BJ (cell line): ENCODE data around the gene JHY. TPM values are rescaled to one million over a fixed set of nuclear protein-coding genes. Genes with fewer than 3 reads are reported as not detected.

ENCODE experiments used
- CTCF ChIA-PET: fragments of 350-600 bp; formaldehyde crosslinking; extraction: SDS; loops from one replicate; lab custom pipeline; 2021; ENCODE audit warnings: antibody characterized with exemption, inconsistent platforms; lab: Yijun Ruan, JAX
- POLR2A ChIA-PET: fragments of 300-600 bp; sonication (Branson Sonifier 250); formaldehyde crosslinking; extraction: SDS; loops from one replicate; lab custom pipeline; 2021; ENCODE audit warnings: antibody characterized with exemption; lab: Charles Lee
- DNase-seq: peaks from one replicate; pipeline ENCODE4 v3.0.0-alpha.2; 2011; ENCODE audit warnings: low read depth
- H3K27me3 ChIP-seq: 2 replicates; pipeline ENCODE4 v1.6.0; 2011; ENCODE audit warnings: low read length; ENCODE audit not compliant: control insufficient read depth, insufficient read depth
- H3K36me3 ChIP-seq: 2 replicates; pipeline ENCODE4 v1.5.1; 2011; ENCODE audit warnings: low read length; ENCODE audit not compliant: control insufficient read depth, insufficient read depth
- H3K4me3 ChIP-seq: 2 replicates; pipeline ENCODE4 v1.5.1; 2011; ENCODE audit warnings: low read depth, mild to moderate bottlenecking, control low read depth, low read length
- CTCF ChIP-seq: IDR thresholded peaks from 2 replicates; pipeline ENCODE4 v1.5.1; 2011; ENCODE audit warnings: low read depth, mild to moderate bottlenecking, control low read depth, inconsistent platforms, low read length, moderate library complexity; ENCODE audit not compliant: insufficient read depth
- polyA plus RNA-seq: library from polyadenylated mRNA; depleted of rRNA; stranded (reverse); fragments of >200 nt; gene quantifications from 2 replicates; pipeline ENCODE4 v1.2.3, GENCODE V29; 2011

Gene JHY
- polyA plus RNA-seq, 1 experiment = 4.4 TPM

- ChIA-PET CTCF (interaction anchor here (0.6 to 7.9 kb wide), 9 partner anchors 11 to 223 kb away, joined by 3 to 114 read pairs (median 13); no protein-coding TSS in a partner anchor), POLR2A (interaction anchor here (0.6 kb wide), 1 partner anchor 133 kb away, joined by 4 read pairs; no protein-coding TSS in a partner anchor)
- no peak for TF ChIP-seq CTCF
- no peak for DNase-seq
- Histone ChIP-seq H3K4me3 (no peak overlapping the region), H3K27me3 (no peaks in the 10 kb centered on the region), H3K36me3 (no peaks in the 10 kb centered on the region)
Measured at GRCh38 chr11:122851366-122851966, 31.1 kb upstream of the JHY start.

GRCh38 chr11:122852074-122852795 lies 30.3 kb upstream of the JHY start:
- no peak for DNase-seq
- Histone ChIP-seq H3K36me3 (no peaks in the 10 kb centered on the region), H3K27me3 (no peaks in the 10 kb centered on the region), H3K4me3 (no peak overlapping the region)
- POLR2A ChIA-PET = interaction anchor here (0.9 kb wide), 1 partner anchor 210 kb away, joined by 3 read pairs; no protein-coding TSS in a partner anchor
- CTCF ChIA-PET = interaction anchor here (0.6 to 7.9 kb wide), 22 partner anchors 8 to 271 kb away, joined by 3 to 114 read pairs (median 8); partner anchors contain the start of gene UBASH3B
- no peak for TF ChIP-seq CTCF

- no peak for DNase-seq
- Histone ChIP-seq H3K36me3 (no peaks in the 10 kb centered on the region), H3K27me3 (no peaks in the 10 kb centered on the region), H3K4me3 (no peak overlapping the region)
- POLR2A ChIA-PET = interaction anchor here (0.9 kb wide), 1 partner anchor 210 kb away, joined by 3 read pairs; no protein-coding TSS in a partner anchor
- CTCF ChIA-PET = interaction anchor here (0.6 to 7.9 kb wide), 24 partner anchors 8 to 271 kb away, joined by 3 to 114 read pairs (median 7); partner anchors contain the start of gene UBASH3B
- TF ChIP-seq CTCF = no peak
Measured at GRCh38 chr11:122852796-122853160, 29.8 kb upstream of the JHY start.

GRCh38 chr11:122853261-122853660 lies 29.3 kb upstream of the JHY start:
- CTCF ChIA-PET = interaction anchor here (0.8 to 7.9 kb wide), 28 partner anchors 9 to 272 kb away, joined by 3 to 114 read pairs (median 6); partner anchors contain the start of gene UBASH3B
- H3K4me3 ChIP-seq = no peak overlapping the region
- no peak for DNase-seq
- no peak for TF ChIP-seq CTCF
- POLR2A ChIA-PET = no interaction called here
- H3K36me3 ChIP-seq = no peaks in the 10 kb centered on the region
- no peaks in the 10 kb centered on the region for H3K27me3 ChIP-seq

GRCh38 chr11:122853971-122854446 lies 28.6 kb upstream of the JHY start:
- Histone ChIP-seq H3K4me3 (no peak overlapping the region), H3K36me3 (no peaks in the 10 kb centered on the region), H3K27me3 (no peaks in the 10 kb centered on the region)
- TF ChIP-seq CTCF = peak; percentile 59
- DNase-seq = no peak
- ChIA-PET POLR2A (no interaction called here), CTCF (interaction anchor here (0.6 to 7.9 kb wide), 35 partner anchors 9 to 276 kb away, joined by 3 to 114 read pairs (median 5); partner anchors contain the start of gene UBASH3B)
